Stimulated activated CD4-positive, alpha-beta T cell treated with anti-CD3 and anti-CD28 coated beads, Interleukin-4, amount 100 ng/mL, for 24 hours (primary cell): Measurements from ENCODE around the gene PROSER2.

Experiments used
- DNase-seq: peaks from one replicate; pipeline ENCODE4 v3.0.0-alpha.2; 2020

PROSER2 gene

GRCh38 chr10:11869743-11870460, 46.7 kb downstream of the PROSER2 start:
- no peak for DNase-seq

GRCh38 chr10:11870461-11870780, 47.3 kb downstream of the PROSER2 start:
- DNase-seq: no peak

DNA sequence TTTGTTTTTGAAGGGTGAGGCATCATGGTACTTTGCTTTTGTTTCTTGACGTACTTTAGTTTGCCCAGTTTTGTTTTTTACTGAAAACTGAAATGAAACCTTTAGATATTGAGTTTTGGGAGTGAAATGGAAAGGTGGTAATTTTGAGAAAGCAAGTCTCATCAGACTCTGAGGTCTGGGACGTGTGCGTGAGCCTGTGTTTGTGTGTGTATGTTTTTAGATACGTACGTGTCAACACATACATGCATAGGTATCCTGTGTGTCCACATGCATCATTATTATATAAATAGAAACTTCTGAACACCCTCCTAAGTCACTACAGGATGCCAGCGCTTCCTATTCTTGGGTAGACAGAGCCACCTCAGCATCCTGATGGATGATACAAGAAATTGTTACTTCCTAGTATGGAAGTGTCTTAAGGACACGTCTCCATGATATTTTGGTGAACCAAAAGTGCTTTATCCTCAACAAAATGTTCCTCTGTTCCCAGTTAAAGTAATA, 47.8 kb downstream of the PROSER2 start:
- DNase-seq: no peak

- no peak for DNase-seq
These were observed 48.3 kb downstream of the PROSER2 start for GRCh38 chr10:11871466-11871865.

DNA sequence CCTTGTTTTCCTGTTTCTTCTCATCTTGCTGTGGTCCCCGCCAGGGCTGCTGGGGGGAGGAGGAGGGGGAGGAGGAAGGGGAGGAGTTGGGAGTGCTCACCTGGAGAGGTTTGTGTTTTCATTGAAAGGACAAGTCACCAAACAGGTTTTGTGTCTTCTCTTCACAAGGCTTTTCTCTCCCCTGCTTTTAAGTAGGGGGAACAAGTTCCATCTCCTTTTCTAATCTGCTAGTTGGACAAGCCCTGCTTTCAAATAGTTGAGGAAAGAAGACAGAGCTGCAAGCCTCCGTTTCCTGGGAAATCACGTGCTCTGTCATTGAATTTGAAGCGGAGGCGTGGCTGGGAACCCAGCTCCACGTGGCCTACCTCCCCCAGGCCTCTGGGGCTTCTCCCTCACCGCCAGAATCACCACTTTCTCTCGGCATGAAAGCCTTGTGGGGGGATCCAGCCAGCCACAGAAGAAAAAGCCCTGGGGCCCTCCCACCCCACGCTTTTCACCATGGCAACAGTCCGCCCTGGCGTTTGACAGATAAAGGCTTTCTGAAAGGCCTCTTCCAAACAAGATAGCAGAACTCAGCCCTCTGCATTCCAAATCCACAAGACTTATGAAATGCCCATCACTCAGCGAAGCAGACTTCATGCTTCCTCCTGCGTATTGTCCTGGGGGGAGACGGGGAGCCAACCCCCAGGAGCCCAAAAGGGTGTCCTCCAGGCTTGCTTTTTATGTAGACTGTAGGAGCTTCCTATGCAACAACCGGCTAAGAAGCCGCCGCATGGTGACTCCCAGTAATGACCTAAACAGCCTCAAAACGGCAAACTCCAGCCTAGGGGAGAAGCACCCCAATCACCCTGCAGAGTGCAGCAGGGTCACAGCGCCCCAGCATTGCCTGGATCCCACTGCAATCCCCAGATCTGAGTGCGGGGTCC, 51.7 kb downstream of the PROSER2 start:
- DNase-seq: peak; percentile 34

- no peak for DNase-seq
These were observed 52.5 kb downstream of the PROSER2 start for GRCh38 chr10:11875494-11876281.

DNA sequence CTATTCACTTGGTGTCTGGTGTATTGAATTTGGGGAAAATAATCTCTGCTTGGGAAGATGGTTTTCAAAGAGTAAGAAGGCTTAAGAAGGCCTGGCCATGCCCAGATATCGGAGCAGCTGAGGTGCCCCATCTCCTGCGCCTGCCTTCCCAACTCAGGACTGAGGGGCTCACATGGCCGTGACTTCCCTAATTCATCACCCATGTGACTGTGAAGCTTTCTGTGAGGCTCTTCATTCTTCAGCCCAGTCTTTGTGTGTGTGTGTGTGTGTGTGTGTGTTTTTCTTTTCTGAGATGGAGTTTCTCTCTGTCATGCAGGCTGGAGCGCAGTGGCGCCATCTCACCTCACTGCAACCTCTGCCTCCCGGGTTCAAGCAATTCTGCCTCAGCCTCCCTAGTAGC, 53.2 kb downstream of the PROSER2 start:
- no peak for DNase-seq

GRCh38 chr10:11876805-11877590, 53.8 kb downstream of the PROSER2 start:
- no peak for DNase-seq

DNA sequence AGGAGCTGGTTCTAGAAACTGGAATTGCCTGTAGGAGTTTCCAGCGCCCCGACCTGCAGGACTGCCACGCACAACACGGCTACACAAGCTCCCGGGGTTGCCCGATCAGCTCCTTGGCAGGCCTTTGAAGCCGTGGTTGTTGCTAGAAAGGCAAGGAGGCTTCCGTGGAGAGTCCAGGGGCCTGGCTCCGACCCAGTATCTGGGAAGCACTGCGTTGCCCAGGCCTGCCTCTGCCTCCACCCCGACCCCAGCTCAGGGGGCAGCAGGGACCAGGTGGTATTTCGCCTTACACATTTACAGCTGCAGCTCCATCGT, 54.4 kb downstream of the PROSER2 start:
- DNase-seq: no peak

- DNase-seq: no peak
These were observed 55.6 kb downstream of the PROSER2 start for GRCh38 chr10:11878776-11879175.

- no peak for DNase-seq
These were observed 56.4 kb downstream of the PROSER2 start for GRCh38 chr10:11879387-11880094.

DNA sequence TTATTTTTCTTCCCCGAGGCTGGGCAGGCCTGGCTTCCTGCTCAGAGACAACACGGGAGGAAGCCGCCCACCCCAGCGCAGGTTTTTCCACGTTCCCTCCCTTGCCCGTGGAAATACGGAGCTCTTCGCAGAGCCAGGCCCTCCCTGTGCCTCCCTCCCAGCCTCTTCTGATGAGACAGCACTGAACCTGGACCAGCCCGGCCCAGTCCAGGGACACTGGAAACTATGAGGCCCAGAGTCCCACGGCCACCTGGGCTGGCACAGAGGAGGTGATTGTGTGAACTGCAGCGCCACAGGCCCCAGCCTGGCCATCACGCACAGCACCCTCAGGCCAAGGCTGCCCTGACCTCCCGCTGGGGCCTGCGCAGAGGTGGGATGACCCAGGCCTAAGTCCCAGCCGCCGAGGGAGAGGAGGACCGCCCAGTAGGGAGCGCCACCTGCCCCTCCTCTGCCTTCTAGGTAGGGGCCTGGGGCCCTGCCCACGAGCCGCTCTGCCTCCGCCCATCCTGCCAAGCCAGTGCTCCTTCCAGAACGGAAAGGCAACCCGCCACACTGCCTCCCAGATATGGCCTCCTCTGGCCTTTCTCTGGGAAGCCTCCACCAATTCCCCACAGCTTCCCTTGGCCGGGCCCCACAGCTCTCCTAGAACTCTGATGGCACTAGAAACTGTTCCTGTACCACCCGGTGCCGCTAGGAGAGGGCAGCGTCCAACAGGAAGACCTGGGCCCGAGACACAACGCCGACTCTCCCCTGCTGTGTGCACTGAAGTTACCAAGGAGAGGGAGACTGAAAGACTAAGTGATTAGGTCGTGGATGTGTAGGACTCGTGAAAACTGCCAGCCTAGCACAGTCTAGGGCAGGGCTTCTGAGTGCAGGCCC, 57.2 kb downstream of the PROSER2 start:
- DNase-seq: no peak

GRCh38 chr10:11881030-11881476, 57.9 kb downstream of the PROSER2 start:
- DNase-seq: no peak

DNA sequence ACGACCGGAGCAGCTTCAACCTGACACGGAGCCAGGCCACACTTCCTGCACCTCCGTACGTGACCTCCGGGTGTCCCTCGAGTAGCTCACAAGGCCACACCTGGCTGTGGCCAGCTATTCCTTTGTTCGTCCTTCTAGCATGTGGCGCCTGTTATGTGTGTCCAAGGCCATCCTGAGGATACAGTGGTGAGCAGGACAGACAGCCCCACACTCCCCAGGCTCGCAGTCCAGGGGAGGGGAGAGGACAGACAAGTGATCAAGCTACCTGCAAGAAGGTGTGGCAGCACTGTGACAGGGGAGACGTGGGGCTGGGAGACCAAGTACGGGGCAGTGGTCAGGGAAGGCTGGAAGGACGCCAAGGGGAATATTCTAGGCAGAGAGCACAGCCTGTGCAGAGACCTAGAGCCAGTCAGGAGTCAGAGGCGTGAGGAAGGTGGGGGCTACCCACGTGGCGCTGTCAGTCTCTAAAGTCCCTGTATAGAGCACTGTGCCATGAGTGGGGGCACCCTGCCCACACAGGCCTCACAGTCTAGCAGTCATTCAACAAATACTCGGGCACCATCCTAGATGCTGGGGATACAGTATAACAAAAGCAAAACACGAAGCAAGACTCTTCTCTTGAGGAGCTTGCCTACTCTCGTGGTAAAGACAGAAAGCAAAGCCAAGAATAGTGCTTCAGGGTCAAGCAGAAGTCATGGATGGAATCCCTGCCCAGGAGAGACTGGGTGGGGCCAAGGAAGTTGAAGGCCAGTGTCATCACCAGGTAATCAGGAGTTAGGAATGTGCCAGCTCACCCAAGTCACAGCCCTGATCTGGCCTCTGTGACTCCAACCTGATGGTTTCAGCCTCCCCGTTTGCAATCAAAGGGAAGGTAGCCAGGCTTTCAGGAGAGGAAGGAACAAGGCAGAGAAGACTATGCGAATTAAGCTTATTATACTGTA, 58.6 kb downstream of the PROSER2 start:
- DNase-seq: no peak

- DNase-seq: no peak
These were observed 59.7 kb downstream of the PROSER2 start for GRCh38 chr10:11882646-11883375.

GRCh38 chr10:11884706-11885423, 61.7 kb downstream of the PROSER2 start:
- no peak for DNase-seq

GRCh38 chr10:11885437-11886137, 62.4 kb downstream of the PROSER2 start:
- DNase-seq: no peak

- DNase-seq: no peak
These were observed 63.0 kb downstream of the PROSER2 start for GRCh38 chr10:11886138-11886474.
